Muscle of arm (tissue), 12 donors: ENCODE measurements around the gene IL15RA. TPM values are rescaled to one million over a fixed set of nuclear protein-coding genes. Genes with fewer than 3 reads are reported as not detected.
"Not testable (repeated sequence)": the region's sequence is repeated elsewhere in the genome, so short reads cannot be mapped to it uniquely, and the experiment has no call there.

Experiments
- DNase-seq: peaks from one replicate; pipeline ENCODE4 v3.0.0-alpha.2; 2013
- polyA plus RNA-seq, 12 donors: library from polyadenylated mRNA; unstranded; fragments of 120-200 nt; gene quantifications; one replicate each; pipeline ENCODE4 v1.2.1, GENCODE V29; 2013; ENCODE audit not compliant: insufficient read length in 12 of 12

Gene IL15RA
- polyA plus RNA-seq, 12 donors: 1.2 to 3.8 (median 2.0) TPM; not detected in 2

DNA sequence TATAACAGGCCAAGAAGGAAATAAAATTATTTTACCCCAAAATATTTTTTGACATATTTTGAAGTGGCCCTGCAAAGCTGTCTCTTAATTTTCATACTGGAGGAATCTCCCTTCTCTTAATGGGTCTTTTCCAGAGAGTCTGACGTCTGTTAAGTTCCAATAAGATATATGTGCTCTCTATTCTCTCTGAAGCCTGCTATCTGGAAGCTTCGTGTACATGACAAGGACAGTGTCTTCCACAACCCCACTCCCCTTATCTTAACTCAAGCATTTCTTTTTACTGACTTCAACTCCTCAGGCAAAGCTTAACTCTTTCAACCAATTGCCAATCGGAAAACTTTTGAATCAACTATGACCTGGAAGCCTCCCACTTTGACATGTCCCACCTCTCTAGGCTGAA, 29.2 kb upstream of the IL15RA start:
- DNase-seq: no peak

DNA sequence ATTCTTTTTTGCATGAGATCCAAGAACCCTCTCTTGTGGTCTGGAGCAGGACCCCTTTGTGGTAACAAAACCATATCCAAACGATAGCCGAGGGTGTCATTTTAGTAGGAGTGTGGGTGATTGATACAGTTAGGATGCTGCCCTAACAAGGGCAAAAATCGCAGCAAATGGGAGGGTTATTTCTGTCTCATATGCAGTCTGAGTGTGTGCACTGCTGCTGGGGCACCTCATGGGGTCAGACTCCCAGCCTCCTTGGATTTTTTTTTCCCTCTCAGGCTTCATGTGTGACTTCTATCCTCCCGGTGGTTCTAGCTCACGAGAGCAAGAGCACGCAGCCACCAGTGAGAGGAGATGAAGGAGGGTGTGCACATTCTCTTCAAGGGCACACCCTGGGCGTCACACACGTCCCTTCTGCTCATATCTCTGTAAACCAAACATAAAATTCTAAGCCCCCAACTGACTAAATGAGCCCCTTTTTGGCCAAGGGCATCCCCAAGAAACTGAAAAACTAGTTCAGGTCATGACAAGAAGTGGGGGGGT, 28.6 kb upstream of the IL15RA start:
- DNase-seq: no peak

DNA sequence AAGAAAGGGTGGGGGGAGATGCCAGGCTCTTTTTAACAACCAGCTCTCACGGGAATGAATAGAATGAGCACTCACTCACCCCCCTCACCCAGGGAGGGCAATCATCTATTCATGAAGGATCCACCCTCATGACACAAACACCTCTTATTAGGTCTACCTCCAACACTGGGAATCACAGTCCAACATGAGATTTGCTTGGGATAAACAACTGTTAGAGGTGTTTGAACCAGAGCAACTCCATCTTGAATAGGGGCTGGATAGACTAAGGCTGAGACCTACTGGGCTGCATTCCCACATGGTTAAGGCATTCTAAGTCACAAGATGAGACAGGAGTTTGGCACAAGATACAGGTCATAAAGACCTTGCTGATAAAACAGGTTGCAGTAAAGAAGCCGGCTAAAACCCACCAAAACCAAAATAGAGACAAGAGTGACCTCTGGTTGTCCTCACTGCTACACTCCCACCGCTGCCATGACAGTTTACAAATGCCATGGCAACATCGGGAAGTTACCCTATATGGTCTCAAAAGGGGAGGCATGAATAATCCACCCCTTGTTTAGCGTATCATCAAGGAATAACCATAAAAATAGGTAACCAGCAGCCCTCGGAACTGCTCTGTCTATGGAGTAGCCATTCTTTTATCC, 27.9 kb upstream of the IL15RA start:
- not testable (repeated sequence) for DNase-seq

DNA sequence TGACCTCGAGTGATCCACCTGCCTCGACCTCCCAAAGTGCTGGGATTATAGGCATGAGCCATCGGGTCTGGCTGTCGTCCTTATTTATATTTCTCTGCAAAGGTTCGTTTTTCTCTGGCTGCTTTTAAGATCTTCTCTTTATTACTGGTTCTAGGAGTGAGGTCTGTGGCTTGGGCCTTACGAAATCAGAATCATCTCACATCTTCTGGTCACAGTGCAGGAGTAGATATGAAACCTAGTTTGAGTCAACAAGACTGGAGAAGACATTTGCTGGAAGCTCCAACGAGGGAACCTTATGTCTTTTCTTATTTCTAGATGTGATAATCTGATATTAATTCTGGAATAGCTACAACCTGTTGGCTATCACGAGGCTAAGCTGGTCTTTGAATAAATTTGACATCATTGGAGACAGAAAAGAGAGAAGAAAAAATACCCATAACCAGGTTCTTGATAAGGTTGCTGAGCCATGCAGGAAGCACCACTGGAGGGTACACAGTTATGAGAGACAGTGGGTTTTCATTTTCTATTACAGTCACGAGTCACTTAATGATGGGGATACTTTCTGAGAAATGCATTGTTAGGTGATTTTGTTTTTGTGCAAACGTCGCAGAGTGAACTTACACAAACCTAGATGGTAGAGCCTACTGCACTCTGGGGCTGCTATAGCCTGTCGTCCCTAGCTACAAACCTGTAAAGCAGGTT, 25.6 kb upstream of the IL15RA start:
- DNase-seq: no peak

DNA sequence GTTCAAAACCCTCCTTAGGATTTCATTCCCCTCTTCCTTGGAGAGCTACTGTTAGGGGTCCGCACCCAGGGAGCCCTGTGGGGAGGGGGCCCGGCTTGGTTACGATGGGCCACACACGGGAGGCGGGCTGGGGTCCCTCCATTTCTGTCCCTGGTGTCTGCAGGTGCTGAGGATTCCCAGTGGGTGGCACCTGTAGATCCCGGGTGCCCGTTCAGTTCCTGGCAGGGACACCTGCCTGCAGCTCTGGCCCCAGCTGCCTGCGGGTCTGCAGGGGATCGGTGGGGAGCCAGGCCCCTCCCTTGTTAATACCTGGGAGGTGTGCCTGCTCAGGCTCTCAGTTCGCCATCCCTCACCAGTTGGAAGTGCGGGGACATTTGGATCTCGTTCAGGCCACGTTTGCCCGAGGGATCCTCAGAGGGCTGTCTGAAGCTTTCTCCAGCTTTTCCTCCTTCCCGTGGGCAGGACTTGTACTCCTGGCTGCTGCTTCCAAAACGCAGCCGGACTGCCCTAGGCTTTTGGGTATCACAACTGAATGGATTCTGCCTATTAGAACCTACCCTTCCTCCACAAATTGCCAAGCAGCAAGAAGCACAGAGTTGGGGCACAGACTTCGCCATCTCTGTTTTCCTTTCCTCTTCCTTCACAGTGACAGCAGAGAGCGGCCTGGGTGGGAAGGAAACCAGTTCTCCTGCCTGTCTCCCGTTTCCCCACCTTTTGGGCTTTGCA, 22.3 kb upstream of the IL15RA start:
- DNase-seq: no peak

DNA sequence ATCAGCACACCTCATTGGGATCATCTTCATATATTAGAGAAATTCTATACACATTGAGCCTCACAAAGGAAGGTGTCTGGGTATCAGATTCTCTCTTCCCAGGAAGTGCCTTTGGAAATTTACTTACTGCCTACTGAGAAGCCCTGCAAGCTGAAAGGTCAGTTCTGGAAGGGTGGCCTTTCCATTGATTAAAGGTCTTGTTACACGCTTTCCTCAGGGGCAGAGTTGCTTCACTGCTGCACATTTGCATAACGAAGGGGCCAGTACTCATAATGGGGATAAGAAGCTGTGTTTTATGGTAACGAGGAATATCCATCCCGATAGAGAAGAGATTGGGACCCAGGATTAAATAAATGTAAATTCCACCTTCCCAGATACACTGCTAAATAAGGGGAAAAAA, 19.4 kb upstream of the IL15RA start:
- no peak for DNase-seq

DNA sequence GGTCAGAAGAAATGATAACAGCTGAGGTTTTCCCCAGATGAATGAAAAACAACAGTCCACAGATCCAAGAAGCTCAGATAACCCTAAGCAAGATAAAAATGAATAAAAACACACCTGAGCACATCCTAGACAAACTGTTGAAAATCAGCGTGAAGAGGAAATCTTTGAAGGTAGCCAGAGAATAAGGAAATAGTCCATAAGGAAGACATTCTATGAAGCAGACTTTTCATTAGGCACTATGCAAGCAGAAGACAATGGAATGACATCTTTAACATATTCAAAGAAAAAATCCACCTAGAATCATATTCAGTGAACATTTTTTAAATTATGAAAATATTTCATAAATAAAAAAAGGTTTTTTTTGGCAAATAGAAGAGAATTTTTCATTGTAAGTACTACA, 15.1 kb upstream of the IL15RA start:
- DNase-seq: no peak

DNA sequence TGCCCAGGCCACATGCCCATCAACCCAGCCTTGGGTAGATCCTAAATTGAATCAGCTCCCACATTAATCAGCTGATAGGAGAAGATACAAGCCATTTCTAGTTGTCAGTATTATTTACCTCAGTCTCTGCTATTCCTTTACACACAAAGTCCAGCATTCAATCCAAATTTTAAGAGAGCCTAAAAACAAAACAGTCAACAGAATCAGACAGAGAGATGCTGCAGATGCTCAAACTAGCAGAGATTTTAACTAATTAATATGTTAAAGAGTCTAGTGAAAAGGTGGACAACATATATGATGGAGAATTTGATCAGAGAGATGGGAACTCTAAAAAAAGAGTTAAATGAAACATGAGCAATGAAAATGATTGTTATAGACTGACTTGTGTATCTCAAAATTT, 14.4 kb upstream of the IL15RA start:
- DNase-seq: no peak

DNA sequence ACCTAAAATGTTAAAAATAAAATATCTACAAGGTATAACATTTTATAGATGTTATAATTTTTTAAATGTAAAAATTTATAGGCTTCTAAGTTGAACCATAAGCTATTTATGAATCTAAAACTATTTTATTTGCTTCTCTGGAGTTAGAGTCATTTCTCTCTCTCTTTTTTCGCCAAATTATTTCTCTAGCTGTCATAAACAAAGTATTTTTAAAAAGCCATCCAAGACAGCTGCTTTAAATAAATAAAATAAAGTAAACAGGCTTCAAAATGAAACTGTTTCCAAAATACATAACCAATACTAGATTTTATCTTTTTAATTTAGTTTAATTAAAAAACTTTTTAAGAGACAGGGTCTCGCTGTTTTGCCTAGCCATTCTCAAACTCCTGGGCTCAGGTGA, 12.4 kb upstream of the IL15RA start:
- DNase-seq: no peak

DNA sequence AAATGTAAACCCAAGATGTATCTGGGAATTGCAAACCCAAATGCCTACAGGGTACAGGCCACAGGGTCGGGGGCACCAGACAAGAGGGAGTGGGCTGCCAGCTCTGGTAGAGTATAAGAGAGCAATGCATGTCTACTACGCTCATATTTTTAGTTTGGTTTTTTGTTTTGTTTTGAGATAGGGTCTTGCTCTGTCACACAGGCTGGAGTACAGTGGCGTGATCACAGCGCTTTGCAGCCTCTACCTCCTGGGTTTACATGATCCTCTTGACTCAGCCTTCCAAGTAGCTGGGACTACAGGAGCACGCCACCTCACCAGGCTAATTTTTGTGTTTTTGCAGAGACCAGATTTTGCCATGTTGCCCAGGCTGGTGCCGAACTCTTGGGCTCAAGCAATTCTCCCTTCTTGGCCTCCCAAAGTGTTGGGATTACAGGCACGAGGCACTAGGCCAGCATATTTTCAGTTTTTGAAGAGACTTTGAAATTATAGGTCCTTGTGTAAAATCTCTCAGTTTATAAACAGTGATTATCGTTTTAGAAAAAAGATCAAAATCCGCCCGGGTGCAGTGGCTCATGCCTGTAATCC, 11.1 kb upstream of the IL15RA start:
- no peak for DNase-seq

DNA sequence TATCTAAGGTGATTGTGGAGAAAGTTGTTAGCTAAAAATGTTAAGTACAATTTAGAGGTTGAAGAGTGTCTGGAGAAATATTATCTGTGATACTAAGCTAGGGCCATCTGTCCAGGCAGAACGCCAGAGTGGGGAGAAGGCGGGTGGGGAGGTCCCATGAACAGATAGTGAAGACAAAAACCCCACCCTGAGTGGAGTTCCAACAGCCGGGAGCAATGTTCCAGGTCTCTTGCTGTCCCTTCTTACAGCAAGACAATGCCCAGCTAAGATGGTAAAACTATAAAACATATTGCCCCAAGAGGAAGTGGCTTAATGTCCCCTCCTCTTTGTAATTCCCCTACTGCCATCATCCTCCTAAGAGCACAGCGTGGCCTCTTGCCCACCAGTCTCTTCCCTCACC, 10.4 kb upstream of the IL15RA start:
- DNase-seq: no peak

DNA sequence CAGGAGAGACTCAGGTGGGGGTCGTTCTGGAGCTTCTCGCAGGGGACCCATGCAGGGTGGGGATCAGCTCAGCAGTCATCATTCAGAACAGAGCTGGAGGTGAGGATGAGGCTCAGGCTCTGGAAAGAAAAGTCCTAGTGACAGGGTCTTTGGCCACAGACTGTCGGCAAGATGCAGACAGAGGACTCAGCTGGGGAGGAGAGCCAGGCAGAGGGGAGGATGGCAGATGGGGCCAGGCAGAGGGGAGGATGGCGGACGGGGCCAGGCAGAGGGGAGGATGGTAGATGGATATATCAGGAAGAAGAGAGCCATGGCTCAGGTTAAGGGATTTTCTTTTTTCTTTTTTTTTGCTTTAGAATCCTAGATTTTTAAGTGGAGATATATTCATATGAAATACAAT, 7.7 kb upstream of the IL15RA start:
- no peak for DNase-seq

DNA sequence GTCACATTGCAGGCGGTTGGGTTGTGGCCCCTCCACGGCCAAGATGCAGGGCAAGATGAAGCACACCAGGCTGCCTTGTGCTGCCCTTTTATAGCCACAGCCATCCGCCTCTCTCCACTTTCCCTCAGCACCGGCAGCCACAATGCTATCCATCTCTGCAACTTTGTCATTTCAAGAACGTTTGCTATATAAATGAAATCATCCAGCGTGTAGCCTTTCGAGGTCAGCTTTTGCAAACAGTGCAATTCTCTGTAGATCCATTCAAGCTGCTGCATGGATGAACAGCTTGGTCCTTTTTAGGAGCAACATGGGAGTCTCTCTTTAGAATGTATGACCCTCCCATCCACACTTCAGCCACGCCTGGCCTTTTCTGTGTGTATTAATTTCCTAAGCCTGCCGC, 6.4 kb upstream of the IL15RA start:
- no peak for DNase-seq

DNA sequence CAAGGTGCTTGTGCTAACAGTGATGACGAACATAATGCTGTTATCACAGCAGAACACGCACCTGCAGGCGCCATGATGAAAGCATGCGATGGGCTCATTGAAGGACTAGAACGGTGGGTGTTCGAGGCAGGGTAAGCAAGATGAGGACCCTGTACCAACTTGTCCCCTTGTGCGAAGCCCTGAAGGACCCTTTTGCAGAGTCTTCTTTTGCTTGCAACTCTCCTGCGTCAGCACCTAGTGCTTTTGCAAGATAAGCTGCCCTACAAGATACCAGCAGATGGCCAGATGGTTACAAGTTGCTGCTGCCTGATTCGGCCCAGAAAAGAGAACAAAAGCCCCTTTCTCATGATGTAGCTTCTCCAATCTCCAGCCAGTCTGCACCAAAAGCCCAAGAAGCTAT, 4.2 kb upstream of the IL15RA start:
- no peak for DNase-seq

DNA sequence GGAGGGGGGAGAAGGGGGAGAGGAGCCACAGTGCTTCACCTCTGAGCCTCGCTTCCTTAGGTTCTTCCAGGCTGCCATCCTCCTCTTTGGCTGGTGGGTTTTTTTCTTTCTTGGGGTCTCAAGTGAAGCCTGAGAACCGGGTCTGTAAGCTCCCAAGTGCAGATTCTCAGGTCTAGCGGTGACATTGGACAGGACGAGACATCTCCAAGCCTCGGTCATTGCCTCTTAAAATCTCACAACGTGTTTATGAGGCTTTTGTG, 817 bp upstream of the IL15RA start:
- DNase-seq: no peak

DNA sequence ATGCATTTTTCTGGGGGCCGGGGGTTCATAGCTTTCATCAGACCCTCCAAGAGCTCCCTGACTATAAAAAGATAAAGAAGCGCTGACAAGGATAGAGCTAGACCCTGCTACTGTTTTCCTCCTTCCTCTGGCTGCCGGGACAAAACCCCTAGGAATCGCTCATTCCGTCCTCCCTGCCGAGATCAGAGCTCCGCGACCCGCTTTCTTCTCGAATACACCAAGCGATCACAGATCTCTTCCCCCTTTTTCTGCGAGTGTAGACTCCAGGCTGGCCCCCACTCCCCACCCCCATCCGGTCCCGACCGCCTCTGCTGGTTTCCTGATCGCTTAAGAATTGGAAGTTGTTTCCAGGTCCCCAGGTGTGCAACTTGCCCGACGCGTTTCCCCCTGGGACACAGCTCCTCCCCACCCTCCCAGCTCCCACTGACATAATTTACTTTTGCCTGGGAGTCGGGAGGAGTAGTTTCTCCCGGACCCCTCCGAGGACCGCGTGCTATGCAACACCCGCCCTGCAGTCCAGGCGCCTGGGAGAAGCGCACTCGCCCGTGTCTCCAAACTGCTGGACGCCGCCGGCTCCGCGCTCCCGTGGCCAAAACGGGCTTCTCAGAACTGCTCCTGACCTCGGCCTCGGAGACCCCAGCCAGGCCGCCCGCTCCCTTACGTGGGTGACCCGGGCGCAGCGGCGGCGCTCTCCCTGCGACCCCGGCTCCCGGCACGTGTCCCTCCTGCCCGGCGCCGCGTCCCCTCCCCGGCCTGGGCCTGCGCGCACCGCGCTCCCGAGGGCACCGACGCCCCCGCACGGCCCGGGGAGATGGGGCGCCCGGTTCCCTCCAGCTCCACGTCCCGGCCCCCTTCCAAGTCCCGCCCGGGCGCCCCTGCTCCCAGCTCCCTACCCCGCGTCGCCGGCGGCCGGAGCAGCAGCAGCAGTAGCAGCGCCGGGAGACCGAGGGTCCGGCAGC, 552 bp downstream of the IL15RA start:
- DNase-seq: peak; percentile 44

DNA sequence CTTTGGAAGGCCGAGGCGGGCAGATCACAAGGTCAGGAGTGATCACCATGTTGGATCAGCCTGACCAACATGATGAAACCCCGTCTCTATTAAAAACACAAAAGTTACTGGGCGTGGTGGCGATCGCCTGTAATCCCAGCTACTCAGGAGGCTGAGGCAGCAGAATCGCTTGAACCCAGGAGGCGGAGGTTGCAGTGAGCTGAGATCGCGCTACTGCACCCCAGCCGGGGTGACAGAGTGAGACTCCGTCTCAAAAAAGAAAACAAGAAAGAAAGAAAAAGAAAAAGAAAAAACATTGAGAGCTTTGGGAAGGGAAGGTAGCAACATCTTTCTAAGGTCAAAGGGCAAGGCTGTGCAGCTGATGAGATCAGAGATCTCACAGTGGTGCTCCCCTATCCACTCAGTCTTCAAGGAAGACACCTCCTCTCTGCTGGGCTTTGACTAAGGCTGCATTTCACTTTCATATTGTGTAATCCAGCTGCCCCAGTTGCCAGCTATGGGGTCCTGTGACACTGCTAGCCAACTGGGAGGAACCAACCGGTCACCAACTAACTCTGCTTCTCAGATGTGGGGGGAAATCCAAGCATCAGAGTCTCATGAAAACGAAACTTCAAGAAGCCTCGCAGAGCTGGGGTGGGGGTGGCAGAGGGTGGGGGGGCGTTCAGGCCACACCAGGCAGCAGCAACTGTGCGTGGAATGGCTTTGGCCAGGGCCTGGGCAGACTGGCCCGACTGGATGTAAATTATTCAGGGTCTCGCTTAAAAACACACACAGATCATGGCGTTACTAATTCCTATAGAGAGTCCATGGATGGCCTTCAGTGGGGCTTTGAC, 1.5 kb downstream of the IL15RA start:
- no peak for DNase-seq

DNA sequence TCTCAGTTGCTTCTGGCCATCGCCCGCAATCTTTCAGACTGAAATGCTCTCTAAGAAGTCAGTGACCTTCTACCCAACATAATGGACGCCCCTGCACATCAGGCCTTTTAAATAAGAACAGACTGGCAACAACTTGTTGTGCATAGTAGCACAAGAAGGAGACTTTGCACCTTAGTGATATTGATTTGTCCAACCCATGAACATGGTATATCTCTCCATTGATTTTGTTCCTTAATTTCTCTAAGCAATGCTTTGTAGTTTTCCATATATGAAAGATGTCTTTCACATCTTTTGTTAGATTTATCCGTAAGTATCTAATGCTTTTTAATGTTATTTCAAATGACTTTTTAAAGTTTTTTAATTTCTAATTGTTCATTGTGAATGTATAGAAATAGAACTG, 4.3 kb downstream of the IL15RA start:
- no peak for DNase-seq

DNA sequence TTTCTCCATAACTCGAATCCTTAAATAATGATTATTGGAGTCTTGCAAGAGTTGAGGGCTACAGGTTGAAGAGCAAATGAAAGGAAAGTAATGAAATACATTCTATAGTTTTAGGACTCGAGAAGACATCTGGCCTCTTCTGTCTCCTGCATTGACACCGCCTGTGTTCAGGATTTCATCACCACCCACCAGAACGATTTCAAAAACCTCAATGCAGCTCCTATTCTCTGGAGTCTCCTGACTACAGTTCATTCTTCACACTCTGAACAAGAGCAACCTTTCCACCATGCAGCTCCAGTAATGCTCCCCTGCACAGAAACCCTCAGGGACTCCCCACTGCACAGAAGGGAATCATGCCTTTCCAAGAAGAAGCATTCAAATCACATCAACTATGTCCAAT, 5.5 kb downstream of the IL15RA start:
- no peak for DNase-seq

DNA sequence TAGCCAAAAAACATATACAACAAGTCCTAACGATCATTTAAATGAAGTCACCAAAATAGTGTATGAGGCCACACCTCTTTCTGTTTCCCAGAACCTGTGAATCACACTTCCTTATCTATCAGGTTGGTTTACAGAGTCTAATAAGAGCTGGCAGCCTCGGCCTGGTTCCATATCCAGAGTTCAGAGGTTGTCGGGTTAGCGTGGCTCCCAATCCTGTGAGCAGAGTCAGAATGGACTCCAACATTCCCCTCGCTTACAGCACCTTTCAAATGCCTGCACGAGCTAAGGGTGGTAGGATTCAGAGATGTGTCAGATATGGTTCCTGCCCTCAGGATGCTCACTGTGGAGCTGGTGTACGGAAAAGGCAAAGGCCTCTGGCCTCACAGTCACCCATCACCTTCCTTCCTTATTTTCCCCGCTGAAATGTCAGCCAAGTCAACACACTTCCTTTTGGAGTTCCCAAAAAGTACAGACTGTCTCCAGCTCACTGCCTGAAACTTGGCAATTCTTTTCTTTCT, 6.0 kb downstream of the IL15RA start:
- DNase-seq: no peak

DNA sequence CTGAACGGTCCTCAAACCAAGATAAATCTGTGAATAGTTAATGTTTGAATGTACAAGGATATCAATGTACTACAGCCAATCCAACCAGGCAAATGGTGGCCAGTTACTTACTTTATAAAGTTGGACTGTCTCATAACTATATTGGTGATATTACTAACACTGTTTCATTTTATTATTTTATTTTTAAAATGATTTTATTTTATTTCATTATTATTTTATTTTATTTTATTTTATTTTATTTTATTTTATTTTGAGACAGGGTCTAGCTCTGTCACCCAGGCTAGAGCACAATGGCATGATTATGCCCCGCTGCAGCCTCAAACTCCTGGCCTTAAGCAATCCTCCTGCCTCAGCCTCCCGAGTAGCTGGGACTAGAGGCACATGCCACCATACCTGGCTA, 6.8 kb downstream of the IL15RA start:
- DNase-seq: no peak
